ENCODE data around the gene UBR3.
"Not testable (repeated sequence)": the region's sequence is repeated elsewhere in the genome, so short reads cannot be mapped to it uniquely, and the experiment has no call there.

UBR3 gene

GRCh38 chr2:169827272-169828140 lies at the start of gene UBR3:
Gene UBR3 (plus strand): TSS chr2:169827454. CDS start chr2:169827508, 54 bp downstream.
- in situ Hi-C loops (cut with MboI; ENCODE audit: low sequenced_read_pairs) = no loop called here

- in situ Hi-C loops (cut with MboI; ENCODE audit: low sequenced_read_pairs) = no loop called here
Measured at GRCh38 chr2:169778446-169778845, 48.8 kb upstream of the UBR3 start.

- in situ Hi-C loops (cut with MboI; ENCODE audit: low sequenced_read_pairs) = no loop called here
Measured at GRCh38 chr2:169781249-169782013, 45.8 kb upstream of the UBR3 start.

GRCh38 chr2:169782513-169782912 lies 44.7 kb upstream of the UBR3 start:
- in situ Hi-C loops (cut with MboI; ENCODE audit: low sequenced_read_pairs) = no loop called here

- in situ Hi-C loops (cut with MboI; ENCODE audit: low sequenced_read_pairs) = no loop called here
Measured at GRCh38 chr2:169790581-169790980, 36.7 kb upstream of the UBR3 start.

- in situ Hi-C loops (cut with MboI; ENCODE audit: low sequenced_read_pairs) = no loop called here
Measured at GRCh38 chr2:169795181-169795580, 32.1 kb upstream of the UBR3 start.

GRCh38 chr2:169796441-169796840 lies 30.8 kb upstream of the UBR3 start:
- in situ Hi-C loops (cut with MboI; ENCODE audit: low sequenced_read_pairs) = no loop called here

- in situ Hi-C loops (cut with MboI; ENCODE audit: low sequenced_read_pairs) = no loop called here
Measured at GRCh38 chr2:169797601-169798000, 29.7 kb upstream of the UBR3 start.

- in situ Hi-C loops (cut with MboI; ENCODE audit: low sequenced_read_pairs) = no loop called here
Measured at GRCh38 chr2:169798397-169798717, 28.9 kb upstream of the UBR3 start.

- in situ Hi-C loops (cut with MboI; ENCODE audit: low sequenced_read_pairs) = no loop called here
Measured at GRCh38 chr2:169798718-169799592, 28.3 kb upstream of the UBR3 start, which contains the start of gene SSB. Gene SSB (plus strand): TSS chr2:169798871. CDS start chr2:169800961, 2,090 bp downstream.

- in situ Hi-C loops (cut with MboI; ENCODE audit: low sequenced_read_pairs) = no loop called here
Measured at GRCh38 chr2:169803480-169803879, 23.8 kb upstream of the UBR3 start.

GRCh38 chr2:169806586-169806985 lies 20.7 kb upstream of the UBR3 start:
- in situ Hi-C loops (cut with MboI; ENCODE audit: low sequenced_read_pairs) = no loop called here

- in situ Hi-C loops (cut with MboI; ENCODE audit: low sequenced_read_pairs) = no loop called here
Measured at GRCh38 chr2:169808221-169808620, 19.0 kb upstream of the UBR3 start.

- in situ Hi-C loops (cut with MboI; ENCODE audit: low sequenced_read_pairs) = no loop called here
Measured at GRCh38 chr2:169815849-169816248, 11.4 kb upstream of the UBR3 start.

- in situ Hi-C loops (cut with MboI; ENCODE audit: low sequenced_read_pairs) = not testable (repeated sequence)
Measured at GRCh38 chr2:169816961-169817360, 10.3 kb upstream of the UBR3 start.

- in situ Hi-C loops (cut with MboI; ENCODE audit: low sequenced_read_pairs) = not testable (repeated sequence)
Measured at GRCh38 chr2:169817369-169817768, 9.9 kb upstream of the UBR3 start.

- in situ Hi-C loops (cut with MboI; ENCODE audit: low sequenced_read_pairs) = no loop called here
Measured at GRCh38 chr2:169818241-169818640, 9.0 kb upstream of the UBR3 start.

- in situ Hi-C loops (cut with MboI; ENCODE audit: low sequenced_read_pairs) = no loop called here
Measured at GRCh38 chr2:169819106-169819505, 8.1 kb upstream of the UBR3 start.

GRCh38 chr2:169820101-169820500 lies 7.2 kb upstream of the UBR3 start:
- in situ Hi-C loops (cut with MboI; ENCODE audit: low sequenced_read_pairs) = not testable (repeated sequence)

GRCh38 chr2:169822036-169822435 lies 5.2 kb upstream of the UBR3 start:
- in situ Hi-C loops (cut with MboI; ENCODE audit: low sequenced_read_pairs) = no loop called here

GRCh38 chr2:169822785-169823392 lies 4.4 kb upstream of the UBR3 start:
- in situ Hi-C loops (cut with MboI; ENCODE audit: low sequenced_read_pairs) = no loop called here

Data from HL-60/S4 (cell line).